Bronchial epithelial cell (primary cell): ENCODE results near the gene NUCKS1. TPM values are rescaled to one million over a fixed set of nuclear protein-coding genes. Genes with fewer than 3 reads are reported as not detected.

Experiments used
- DNase-seq: peaks from one replicate; pipeline ENCODE4 v3.0.0-alpha.2; 2010; ENCODE audit warnings: low read depth
- FAIRE-seq: peaks from 2 replicates; lab custom pipeline; 2011; peaks lifted over from hg19 to GRCh38; lab: Jason Lieb, UNC
- H3K27me3 ChIP-seq: 2 replicates; pipeline ENCODE4 v1.5.1; 2011; ENCODE audit warnings: low read length; ENCODE audit not compliant: control insufficient read depth, insufficient read depth
- H3K36me3 ChIP-seq: 2 replicates; pipeline ENCODE4 v1.5.1; 2011; ENCODE audit warnings: low read length; ENCODE audit not compliant: control insufficient read depth, insufficient read depth
- H3K4me3 ChIP-seq: 2 replicates; pipeline ENCODE4 v1.5.1; 2011; ENCODE audit warnings: mild to moderate bottlenecking, low read depth, low read length, control low read depth
- total RNA-seq: library from RNA; depleted of rRNA; stranded (reverse); fragments of >200 nt; gene quantifications from 2 replicates; pipeline ENCODE4 v1.2.1, GENCODE V29; 2014
- TF ChIP-seq, protein P1 (sequence below): IDR thresholded peaks from 2 replicates; pipeline ENCODE4 v1.5.1; 2011; ENCODE audit warnings: mild to moderate bottlenecking, moderate library complexity, low read length, control low read depth, inconsistent platforms; ENCODE audit not compliant: insufficient read depth, severe bottlenecking

The NUCKS1 gene
- total RNA-seq, 1 donor from 2014 or later: 72.1 TPM

DNA sequence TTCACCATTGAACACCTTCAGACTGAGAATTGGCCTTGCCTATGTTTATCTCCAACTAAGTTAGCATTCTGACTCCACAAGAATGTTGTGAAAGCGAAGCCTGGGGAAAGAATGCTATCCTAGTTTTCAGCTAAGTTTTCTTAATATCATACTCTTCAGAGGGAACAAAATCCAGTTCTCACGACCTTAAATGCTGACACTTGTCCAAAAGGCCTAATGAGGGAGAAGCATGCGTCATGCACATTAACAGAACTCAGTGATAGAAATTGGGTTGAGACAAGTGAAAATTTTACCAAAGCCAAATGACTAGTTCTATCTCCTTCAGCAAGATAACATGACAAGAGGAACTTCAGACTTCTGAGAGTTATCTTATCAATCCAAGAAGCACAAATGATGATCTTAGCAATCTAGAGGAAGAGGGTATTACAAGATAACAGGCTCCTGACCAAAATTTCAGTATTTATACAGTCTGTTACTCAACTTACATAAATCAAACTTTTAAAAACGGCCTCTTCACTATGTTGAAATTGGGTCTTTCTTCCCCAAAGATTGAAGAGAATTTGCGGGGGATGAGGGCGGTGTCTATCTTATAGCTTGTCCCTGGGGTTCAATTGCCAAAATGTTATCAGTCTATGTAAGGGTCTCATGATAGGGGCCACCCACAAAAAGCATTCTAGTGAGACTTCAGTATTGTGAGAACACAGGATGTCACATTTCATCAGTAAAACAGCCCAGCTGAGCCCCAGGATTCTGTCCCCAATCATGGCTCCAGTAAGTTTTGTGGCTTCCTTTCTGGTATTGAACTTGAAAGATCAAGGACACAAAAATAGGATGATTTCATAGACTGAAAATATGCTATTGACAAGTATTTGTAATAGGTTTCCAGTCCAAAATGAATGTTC is 43.1 kb downstream of the NUCKS1 start:
- DNase-seq (no peak), FAIRE-seq (no peak)
- Histone ChIP-seq H3K27me3 (no peaks in the 10 kb centered on the region), H3K4me3 (no peak overlapping the region), H3K36me3 (peaks cover 8% of the 10 kb centered on the region)
- TF ChIP-seq, protein P1, sequence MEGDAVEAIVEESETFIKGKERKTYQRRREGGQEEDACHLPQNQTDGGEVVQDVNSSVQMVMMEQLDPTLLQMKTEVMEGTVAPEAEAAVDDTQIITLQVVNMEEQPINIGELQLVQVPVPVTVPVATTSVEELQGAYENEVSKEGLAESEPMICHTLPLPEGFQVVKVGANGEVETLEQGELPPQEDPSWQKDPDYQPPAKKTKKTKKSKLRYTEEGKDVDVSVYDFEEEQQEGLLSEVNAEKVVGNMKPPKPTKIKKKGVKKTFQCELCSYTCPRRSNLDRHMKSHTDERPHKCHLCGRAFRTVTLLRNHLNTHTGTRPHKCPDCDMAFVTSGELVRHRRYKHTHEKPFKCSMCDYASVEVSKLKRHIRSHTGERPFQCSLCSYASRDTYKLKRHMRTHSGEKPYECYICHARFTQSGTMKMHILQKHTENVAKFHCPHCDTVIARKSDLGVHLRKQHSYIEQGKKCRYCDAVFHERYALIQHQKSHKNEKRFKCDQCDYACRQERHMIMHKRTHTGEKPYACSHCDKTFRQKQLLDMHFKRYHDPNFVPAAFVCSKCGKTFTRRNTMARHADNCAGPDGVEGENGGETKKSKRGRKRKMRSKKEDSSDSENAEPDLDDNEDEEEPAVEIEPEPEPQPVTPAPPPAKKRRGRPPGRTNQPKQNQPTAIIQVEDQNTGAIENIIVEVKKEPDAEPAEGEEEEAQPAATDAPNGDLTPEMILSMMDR: no peak

DNA sequence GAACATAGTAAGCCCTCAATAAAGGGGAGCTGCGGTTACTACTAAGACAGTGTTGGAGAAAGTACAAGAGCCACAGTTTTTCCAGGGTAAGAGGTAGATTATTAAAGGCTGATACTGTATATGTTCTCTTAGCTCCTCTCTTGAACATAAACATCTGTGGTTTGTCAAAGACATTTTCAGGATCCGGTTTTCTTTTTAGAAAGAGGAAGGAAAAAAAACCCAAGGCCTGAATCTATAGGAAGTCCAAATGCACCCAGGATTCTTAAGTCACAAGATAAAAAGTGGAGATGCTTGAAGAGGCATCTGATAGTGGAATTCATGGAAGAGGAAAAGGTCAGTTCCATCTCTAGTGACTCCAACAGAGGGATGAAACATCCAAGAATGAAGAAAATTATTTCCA is 45.1 kb downstream of the NUCKS1 start:
- H3K4me3 ChIP-seq: no peak overlapping the region
- no peak for FAIRE-seq
- no peaks in the 10 kb centered on the region for H3K27me3 ChIP-seq
- peaks cover 6% of the 10 kb centered on the region for H3K36me3 ChIP-seq
- no peak for DNase-seq
- TF ChIP-seq, protein P1: no peak

DNA sequence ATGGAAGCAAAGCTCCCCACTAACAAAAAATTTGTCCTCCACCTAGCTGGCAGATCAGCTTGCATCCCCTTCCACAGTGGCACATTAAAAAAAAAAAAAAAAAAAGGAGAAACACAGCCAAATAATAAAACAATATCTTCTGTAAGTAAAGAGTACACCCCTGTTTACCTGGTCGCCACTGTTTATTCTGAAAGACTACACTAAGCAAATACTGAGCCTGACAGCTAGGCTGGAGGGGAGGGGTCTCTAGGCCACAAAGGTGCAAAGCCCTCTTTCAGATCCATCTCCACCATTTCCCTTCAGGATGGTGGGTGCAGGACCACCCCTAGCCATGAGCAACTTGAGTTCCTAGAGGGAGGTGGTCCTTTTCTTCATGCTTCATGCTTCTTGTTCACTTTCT is 46.9 kb downstream of the NUCKS1 start:
- TF ChIP-seq, protein P1: no peak
- H3K4me3 ChIP-seq: no peak overlapping the region
- no peaks in the 10 kb centered on the region for H3K27me3 ChIP-seq
- DNase-seq (no peak), FAIRE-seq (no peak)
- no peaks in the 10 kb centered on the region for H3K36me3 ChIP-seq

DNA sequence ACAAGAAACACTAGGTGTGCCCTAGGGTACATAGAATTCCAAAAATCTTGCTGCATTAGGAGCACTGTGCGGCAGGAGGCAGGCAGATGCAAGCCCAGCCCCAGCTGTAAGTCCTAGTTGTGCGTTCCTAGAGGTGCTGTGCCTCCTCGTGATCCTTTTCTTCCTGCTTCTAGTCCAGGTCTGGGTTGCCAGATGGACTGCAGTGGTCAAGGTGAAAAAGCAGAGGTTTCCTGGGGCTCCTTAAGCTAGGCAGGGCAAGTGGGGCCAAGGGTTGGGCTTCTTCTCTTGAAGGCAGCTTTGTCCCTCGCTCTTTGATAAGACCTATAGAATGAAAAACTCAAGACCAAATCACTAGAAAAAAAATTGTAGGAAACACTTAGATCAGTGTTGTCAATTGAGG is 48.1 kb downstream of the NUCKS1 start:
- FAIRE-seq: no peak
- TF ChIP-seq, protein P1: no peak
- Histone ChIP-seq H3K36me3 (no peaks in the 10 kb centered on the region), H3K4me3 (no peak overlapping the region), H3K27me3 (no peaks in the 10 kb centered on the region)
- DNase-seq: no peak

DNA sequence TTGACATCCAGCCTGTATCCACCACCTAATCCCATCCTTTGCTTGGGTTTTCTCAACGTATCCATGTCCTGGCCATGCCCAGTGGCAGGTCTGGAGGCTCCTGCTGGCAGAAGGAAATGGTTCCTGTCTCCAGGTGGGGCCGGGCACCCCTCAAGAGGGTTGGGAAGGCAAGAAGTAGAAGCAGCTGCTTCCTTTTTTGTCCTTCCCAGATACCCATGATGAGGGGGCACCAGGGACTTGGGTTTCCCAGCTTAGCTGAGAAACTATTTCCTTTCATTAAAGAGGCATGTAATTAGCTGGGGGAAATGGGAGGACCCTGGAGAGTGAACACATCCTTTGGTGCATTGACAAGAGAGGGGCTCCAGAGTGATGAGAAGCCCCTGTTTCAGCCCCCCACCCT is 48.6 kb downstream of the NUCKS1 start:
- TF ChIP-seq, protein P1: no peak
- Histone ChIP-seq H3K36me3 (no peaks in the 10 kb centered on the region), H3K27me3 (no peaks in the 10 kb centered on the region), H3K4me3 (no peak overlapping the region)
- FAIRE-seq (no peak), DNase-seq (no peak)

DNA sequence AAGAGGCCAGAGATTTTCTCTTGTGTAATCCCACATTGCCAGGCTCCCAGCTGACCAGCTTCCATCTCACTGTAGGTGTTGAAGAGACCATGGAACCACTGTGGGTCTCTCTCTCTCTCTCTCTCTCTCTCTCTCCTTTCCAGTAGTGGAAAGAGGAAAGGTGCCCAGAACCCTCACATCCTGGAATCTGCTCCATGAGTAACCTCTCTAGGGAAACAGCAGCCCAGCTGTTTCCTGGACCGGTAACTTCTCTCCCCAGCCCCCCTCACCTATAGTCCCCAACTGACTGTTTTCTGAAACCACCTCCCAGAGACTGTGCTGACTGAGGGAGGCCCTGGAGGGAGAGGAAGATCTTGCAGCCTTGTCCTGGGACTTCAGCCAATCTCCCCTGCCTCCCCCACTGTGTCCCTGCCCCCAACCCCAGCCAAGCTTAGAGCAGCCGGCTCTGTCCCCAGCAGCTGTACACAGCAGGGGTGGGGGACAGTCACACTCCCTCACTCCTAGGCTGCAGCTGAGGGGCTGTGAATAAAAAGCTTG is 49.0 kb downstream of the NUCKS1 start:
- H3K36me3 ChIP-seq: no peaks in the 10 kb centered on the region
- no peak for DNase-seq
- FAIRE-seq: no peak
- no peaks in the 10 kb centered on the region for H3K27me3 ChIP-seq
- TF ChIP-seq, protein P1: no peak
- no peak overlapping the region for H3K4me3 ChIP-seq
